HUES64 (cell line): Measurements from ENCODE around the gene FUT6.
"Not testable (repeated sequence)": the region's sequence is repeated elsewhere in the genome, so short reads cannot be mapped to it uniquely, and the experiment has no call there.

Experiments
- H3K27ac ChIP-seq: 2 replicates; pipeline ENCODE4 v1.7.0; 2013; ENCODE audit warnings: low read depth, low read length, inconsistent platforms
- H3K27me3 ChIP-seq: 2 replicates; pipeline ENCODE4 v1.6.1; 2013; ENCODE audit warnings: mild to moderate bottlenecking, low read length; ENCODE audit not compliant: insufficient read depth
- H3K36me3 ChIP-seq: 2 replicates; pipeline ENCODE4 v1.6.1; 2013; ENCODE audit warnings: mild to moderate bottlenecking, low read length; ENCODE audit not compliant: insufficient read depth
- H3K4me1 ChIP-seq: 2 replicates; pipeline ENCODE4 v1.6.1; 2013; ENCODE audit warnings: mild to moderate bottlenecking, low read length, moderate library complexity; ENCODE audit not compliant: insufficient read depth
- H3K4me3 ChIP-seq: 2 replicates; pipeline ENCODE4 v1.5.1; 2013; ENCODE audit warnings: mild to moderate bottlenecking, low read length, moderate library complexity
- H3K9ac ChIP-seq: 2 replicates; pipeline ENCODE4 v1.6.1; 2013; ENCODE audit warnings: mild to moderate bottlenecking, low read depth, low read length
- H3K9me3 ChIP-seq: 2 replicates; pipeline ENCODE4 v1.6.1; 2013; ENCODE audit warnings: low read depth, low read length; ENCODE audit not compliant: insufficient read depth
- WGBS: fragments of 150-250, 120-280 bp; methylation state at CpG from one replicate; pipeline ENCODE4 v1.1.7; 2013; ENCODE audit warnings: missing lambda C conversion rate; 5-methylcytosine and 5-hydroxymethylcytosine counted together

The FUT6 gene

DNA sequence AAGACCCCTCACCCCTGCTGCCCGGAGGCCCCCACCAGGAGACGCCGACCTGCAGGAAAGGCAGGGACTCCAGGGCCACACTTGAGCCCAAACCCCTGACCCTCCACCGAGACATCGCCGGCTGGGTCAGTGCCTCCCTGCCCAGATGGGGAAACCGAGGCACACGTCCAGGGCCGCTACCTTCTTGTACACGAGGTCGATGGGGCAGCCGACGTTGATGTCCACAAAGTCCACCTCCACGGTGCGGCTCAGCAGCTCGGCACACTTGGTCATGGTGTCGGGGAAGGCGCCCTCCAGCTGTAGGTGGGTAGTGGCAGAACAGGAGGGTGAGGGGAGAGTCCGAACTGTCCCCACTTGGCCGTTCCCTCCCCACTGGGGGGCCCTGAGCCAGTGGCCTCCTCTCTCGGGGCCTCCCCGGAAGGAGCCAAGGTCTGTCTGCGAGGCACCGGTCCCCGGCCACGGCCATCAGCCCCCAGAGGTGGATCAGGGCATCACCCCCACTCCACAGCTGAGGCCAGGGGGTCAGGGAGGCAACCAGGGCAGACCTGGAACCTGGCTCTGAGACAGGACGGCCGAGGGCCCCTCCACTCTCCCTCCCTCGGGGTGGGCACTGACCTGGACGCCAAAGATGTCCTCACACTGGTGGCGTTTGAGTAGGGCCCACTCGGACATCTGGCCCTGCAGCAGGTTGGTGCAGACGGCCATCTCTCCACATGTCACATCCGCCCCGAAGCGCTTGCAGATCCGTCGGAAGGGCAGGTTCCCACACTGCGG, 51.9 kb downstream of the FUT6 start:
- WGBS = 96% methylated on average over 39 of the region's 39 CpGs
- H3K4me1 ChIP-seq = no peaks in the 10 kb centered on the region
- H3K9ac ChIP-seq = no peak overlapping the region
- H3K4me3 ChIP-seq = no peak overlapping the region
- H3K36me3 ChIP-seq = peaks cover 60% of the 10 kb centered on the region
- no peaks in the 10 kb centered on the region for H3K27me3 ChIP-seq
- H3K27ac ChIP-seq = no peak overlapping the region
- no peaks in the 10 kb centered on the region for H3K9me3 ChIP-seq

DNA sequence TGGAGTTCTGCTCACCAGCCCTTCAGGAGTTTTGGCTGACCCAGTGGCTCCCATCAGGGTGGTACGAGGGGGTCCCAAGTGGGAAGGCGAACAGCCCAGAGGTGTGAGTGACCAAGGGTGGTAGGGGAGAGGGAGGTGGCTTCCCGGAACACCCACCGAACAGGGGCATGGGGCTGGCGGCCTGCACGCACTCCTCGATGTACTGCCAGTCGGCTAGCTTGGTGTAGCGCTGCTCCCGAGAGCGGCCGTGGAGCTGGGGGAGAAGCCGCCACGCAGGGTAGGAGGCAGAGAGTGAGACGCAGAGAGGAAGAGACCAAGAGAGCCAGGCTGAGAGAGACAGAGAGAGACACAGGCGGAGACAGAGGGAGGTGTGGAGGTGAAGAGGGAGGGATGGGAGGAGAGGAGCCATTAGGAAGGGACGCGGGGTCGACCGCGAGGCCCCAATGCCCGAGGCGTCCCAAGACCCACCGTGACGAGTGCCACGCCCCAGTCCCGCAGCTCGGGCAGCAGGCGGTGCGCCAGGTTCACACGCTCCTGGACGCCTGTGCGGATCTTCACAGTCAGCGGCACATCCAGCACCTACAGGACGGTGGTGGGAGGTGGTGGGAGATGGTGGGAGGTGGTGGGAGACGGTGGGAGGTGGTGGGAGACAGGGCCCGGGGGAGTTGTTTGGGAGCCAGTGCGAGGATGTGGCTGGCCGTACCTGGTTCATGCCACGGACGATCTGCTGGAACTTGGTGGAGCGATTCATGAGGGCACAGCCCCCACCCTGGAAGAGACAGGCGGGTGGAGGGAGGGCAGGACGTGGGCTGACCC, 52.7 kb downstream of the FUT6 start:
- H3K4me3 ChIP-seq = no peak overlapping the region
- 96% methylated on average over 44 of the region's 44 CpGs for WGBS
- no peak overlapping the region for H3K27ac ChIP-seq
- H3K4me1 ChIP-seq = no peaks in the 10 kb centered on the region
- no peaks in the 10 kb centered on the region for H3K27me3 ChIP-seq
- H3K36me3 ChIP-seq = peaks cover 60% of the 10 kb centered on the region
- no peaks in the 10 kb centered on the region for H3K9me3 ChIP-seq
- no peak overlapping the region for H3K9ac ChIP-seq

DNA sequence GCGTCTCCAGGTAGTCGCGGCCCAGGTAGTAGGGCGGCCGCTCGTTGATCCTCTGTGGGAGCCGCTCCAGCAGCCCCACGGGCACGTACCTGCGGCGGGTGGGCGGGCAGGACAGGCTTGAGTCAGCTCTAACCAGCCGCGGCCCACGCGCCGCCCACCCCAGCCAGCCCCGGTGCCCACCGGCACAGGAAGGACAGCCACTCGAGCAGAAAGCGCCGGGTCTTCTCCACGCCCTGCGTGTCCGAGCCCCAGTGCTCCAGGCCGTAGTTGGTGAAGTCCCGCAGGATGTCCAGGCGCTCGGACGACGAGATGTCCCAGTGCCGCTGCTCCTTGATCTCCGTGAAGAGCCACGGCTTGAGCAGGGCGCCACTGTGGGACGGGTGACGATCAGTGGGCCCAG, 54.1 kb downstream of the FUT6 start:
- WGBS = 96% methylated on average over 37 of the region's 37 CpGs
- Histone ChIP-seq H3K4me1 (no peaks in the 10 kb centered on the region), H3K4me3 (no peak overlapping the region), H3K27ac (no peak overlapping the region), H3K9ac (no peak overlapping the region), H3K27me3 (no peaks in the 10 kb centered on the region), H3K9me3 (no peaks in the 10 kb centered on the region), H3K36me3 (peaks cover 60% of the 10 kb centered on the region)

DNA sequence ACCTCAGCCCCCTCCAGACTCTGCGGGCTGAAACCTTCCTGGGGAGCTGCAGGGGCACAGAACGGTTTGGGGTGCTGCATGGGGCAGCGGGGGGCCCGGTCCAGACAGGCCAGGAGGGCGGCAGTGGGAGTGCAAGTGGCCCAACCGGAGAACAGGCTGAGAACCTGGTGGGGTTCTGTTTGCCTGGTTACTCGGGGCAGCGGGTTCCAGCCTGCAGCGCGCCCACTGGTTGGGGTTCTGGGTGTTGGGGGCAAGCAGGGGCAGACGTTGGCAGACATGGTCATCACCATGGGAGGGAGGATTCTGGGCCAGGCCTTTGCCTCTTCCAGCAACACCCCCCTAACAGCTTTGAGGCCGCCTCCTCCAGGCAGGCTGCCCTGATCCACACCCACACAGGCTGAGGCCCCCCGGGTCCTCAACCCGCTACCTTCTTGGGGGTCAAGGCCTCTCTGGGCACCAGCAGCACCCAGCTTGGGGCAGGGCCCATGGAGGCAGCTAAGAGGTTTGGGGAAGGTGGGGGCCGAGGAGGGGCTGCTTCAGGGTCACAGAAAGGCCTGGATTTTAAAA, 54.8 kb downstream of the FUT6 start, which contains the start of gene PRR22:
PRR22 (minus strand) TSS at position 166 of the 567 bp plus-strand sequence; CDS start at position 80, 86 bp downstream.
- Histone ChIP-seq H3K4me1 (no peaks in the 10 kb centered on the region), H3K36me3 (peaks cover 55% of the 10 kb centered on the region), H3K27ac (no peak within 1 kb of the TSS), H3K27me3 (no peaks in the 10 kb centered on the region), H3K9ac (no peak within 1 kb of the TSS), H3K4me3 (no peak within 1 kb of the TSS), H3K9me3 (no peaks in the 10 kb centered on the region)
- 95% methylated on average over 15 of the region's 15 CpGs for WGBS

DNA sequence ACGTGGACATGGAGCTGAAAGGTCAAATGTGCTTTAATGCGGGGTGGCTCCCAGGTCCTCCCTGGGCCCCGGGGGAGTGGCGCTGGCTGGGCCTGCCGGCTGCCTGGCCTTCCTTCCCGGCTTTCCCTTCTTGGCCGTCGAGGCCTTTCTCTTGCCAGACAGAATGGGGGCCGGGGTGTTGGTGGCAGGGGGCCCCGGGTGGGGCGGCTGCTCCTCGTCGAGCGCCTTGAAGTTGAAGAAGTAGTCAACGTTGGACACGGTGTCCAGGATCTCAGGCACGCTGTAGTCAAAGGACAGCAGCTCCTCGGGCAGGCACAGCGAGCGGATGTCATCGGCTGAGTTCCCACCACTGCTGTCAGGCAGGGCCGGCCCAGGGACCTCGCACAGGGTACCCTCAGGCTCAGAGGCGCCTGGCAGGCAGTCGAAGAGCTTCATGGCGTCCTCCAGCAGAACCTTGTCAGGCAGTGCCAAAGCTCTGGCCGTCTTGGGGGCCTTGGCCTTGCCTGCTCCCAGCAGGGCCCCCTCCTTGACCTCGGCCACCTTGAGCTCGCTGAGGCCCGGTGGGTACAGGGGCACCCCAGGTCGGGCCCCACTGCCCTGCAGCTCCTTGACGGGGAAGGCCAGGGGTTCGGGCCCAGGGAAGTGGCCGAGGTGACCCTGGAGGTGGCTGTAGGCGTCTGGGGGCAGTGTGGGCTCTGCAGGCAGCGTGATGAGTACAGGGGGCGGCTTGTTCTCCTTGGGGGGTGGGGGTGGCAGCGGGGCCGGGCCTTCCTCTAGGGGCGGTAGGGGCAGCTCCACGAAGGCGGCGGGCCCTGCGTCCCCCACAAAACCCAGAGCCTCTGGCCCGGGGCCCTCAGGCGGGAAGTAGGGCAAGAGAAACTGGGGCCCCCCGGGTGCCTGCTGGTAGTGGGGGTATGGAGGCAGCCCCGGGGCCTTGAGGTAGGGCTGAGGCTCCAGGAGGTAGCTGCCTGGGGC, 56.3 kb downstream of the FUT6 start:
- Histone ChIP-seq H3K36me3 (peaks cover 41% of the 10 kb centered on the region), H3K4me1 (no peaks in the 10 kb centered on the region), H3K27me3 (no peaks in the 10 kb centered on the region), H3K4me3 (no peak overlapping the region), H3K9ac (no peak overlapping the region), H3K27ac (no peak overlapping the region), H3K9me3 (no peaks in the 10 kb centered on the region)
- WGBS = 91% methylated on average over 48 of the region's 48 CpGs

DNA sequence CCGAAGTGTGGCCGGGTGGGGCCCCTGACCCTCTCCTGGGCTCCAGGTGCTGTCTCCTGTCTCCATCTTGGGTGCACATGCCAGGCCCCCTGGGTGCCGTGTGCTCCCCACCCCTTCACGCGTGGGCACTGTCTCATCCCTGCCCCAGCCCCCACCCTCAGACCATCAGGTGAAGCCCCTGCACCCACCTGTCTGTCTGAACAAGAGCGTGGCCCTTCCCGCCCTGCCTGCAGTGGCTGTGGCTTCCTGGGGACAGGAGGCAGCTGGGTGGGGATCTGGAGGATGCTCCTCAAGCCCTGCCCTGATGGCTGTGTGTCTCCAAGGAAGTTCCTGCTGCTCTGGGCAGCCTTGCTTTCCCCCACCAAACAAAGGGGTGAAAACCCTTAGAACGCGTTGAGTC, 57.2 kb downstream of the FUT6 start:
- Histone ChIP-seq H3K4me3 (no peak overlapping the region), H3K27me3 (no peaks in the 10 kb centered on the region), H3K4me1 (no peaks in the 10 kb centered on the region), H3K9me3 (no peaks in the 10 kb centered on the region), H3K27ac (no peak overlapping the region), H3K9ac (no peak overlapping the region), H3K36me3 (peaks cover 32% of the 10 kb centered on the region)
- WGBS = 92% methylated on average over 9 of the region's 9 CpGs

DNA sequence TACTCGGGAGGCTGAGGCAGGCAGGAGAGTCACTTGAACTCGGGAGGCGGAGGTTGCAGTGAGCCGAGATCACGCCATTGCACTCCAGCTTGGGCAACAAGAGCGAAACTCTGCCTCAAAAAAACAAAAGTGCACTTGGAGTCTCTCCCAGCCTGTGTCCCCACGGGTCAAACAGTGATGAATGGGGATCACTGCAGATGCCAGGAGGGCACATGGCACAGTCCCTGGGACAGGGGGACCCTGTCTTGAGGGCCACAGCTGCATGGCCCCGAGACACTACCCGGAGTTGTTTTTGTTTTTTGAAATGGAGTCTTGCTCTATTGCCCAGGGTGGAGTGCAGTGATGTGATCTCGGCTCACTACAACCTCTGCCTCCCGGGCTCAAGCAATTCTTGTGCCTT, 58.6 kb downstream of the FUT6 start:
- not testable (repeated sequence) for H3K4me3 ChIP-seq
- H3K36me3 ChIP-seq = peaks cover 18% of the 10 kb centered on the region

More for the DNA sequence above, 58.6 kb downstream of the FUT6 start:
- H3K9me3 ChIP-seq, H3K9ac ChIP-seq, H3K27me3 ChIP-seq, H3K4me1 ChIP-seq, H3K27ac ChIP-seq: not testable (repeated sequence)
- WGBS = 93% methylated on average over 11 of the region's 11 CpGs
